Ramos (cell line): ENCODE results near the gene ARHGEF10L.

Source experiments
- in situ Hi-C: fragments of 300-500 bp; cut with MboI; formaldehyde crosslinking; loops from one replicate; pipeline ENCODE4 v1.14.3; 2022; ENCODE audit warnings: low sequenced_read_pairs; ENCODE audit not compliant: unreplicated experiment

The ARHGEF10L gene

GRCh38 chr1:17629460-17629859, 90.0 kb downstream of the ARHGEF10L start:
- in situ Hi-C loops, result no loop called here

- in situ Hi-C loops, result no loop called here
Observed at GRCh38 chr1:17630048-17630830, 90.7 kb downstream of the ARHGEF10L start.

GRCh38 chr1:17630986-17631385, 91.5 kb downstream of the ARHGEF10L start:
- in situ Hi-C loops, result no loop called here

GRCh38 chr1:17631410-17631809, 91.9 kb downstream of the ARHGEF10L start:
- in situ Hi-C loops, result no loop called here

GRCh38 chr1:17632106-17632505, 92.6 kb downstream of the ARHGEF10L start:
- in situ Hi-C loops, result no loop called here

GRCh38 chr1:17632541-17633184, 93.2 kb downstream of the ARHGEF10L start:
- in situ Hi-C loops, result no loop called here

GRCh38 chr1:17633654-17634053, 94.2 kb downstream of the ARHGEF10L start:
- in situ Hi-C loops, result no loop called here

GRCh38 chr1:17635276-17635675, 95.8 kb downstream of the ARHGEF10L start:
- in situ Hi-C loops, result no loop called here

GRCh38 chr1:17635811-17636210, 96.3 kb downstream of the ARHGEF10L start:
- in situ Hi-C loops, result no loop called here

- in situ Hi-C loops, result no loop called here
Observed at GRCh38 chr1:17636612-17637011, 97.1 kb downstream of the ARHGEF10L start.

- in situ Hi-C loops, result no loop called here
Observed at GRCh38 chr1:17637055-17637454, 97.6 kb downstream of the ARHGEF10L start.

- in situ Hi-C loops, result no loop called here
Observed at GRCh38 chr1:17639703-17640340, 100.3 kb downstream of the ARHGEF10L start.

GRCh38 chr1:17640393-17640792, 100.9 kb downstream of the ARHGEF10L start:
- in situ Hi-C loops, result no loop called here

GRCh38 chr1:17640975-17641374, 101.5 kb downstream of the ARHGEF10L start:
- in situ Hi-C loops, result no loop called here

- in situ Hi-C loops, result no loop called here
Observed at GRCh38 chr1:17642169-17642568, 102.7 kb downstream of the ARHGEF10L start.

- in situ Hi-C loops, result no loop called here
Observed at GRCh38 chr1:17642943-17643342, 103.4 kb downstream of the ARHGEF10L start.

GRCh38 chr1:17643861-17644703, 104.6 kb downstream of the ARHGEF10L start:
- in situ Hi-C loops, result no loop called here

- in situ Hi-C loops, result no loop called here
Observed at GRCh38 chr1:17645068-17645911, 105.8 kb downstream of the ARHGEF10L start.

- in situ Hi-C loops, result no loop called here
Observed at GRCh38 chr1:17646444-17647280, 107.2 kb downstream of the ARHGEF10L start.
